ENCODE data around the gene GTF3C2.
"Not testable (repeated sequence)": the region's sequence is repeated elsewhere in the genome, so short reads cannot be mapped to it uniquely, and the experiment has no call there.

The GTF3C2 gene

GRCh38 chr2:27350106-27350693 is 6.4 kb downstream of the GTF3C2 start:
- no peak overlapping the region for H3K4me3 ChIP-seq (ENCODE audit: low read depth, low read length)
- peaks cover 7% of the 10 kb centered on the region for H3K36me3 ChIP-seq (ENCODE audit: control insufficient read depth, insufficient read depth, low read length)
- H3K27ac ChIP-seq (ENCODE audit: low read depth, low read length): no peak overlapping the region
- peaks cover 26% of the 10 kb centered on the region for H3K4me1 ChIP-seq (ENCODE audit: control insufficient read depth, insufficient read depth, low read length)
- H3K9me3 ChIP-seq (ENCODE audit: control insufficient read depth, insufficient read depth, low read depth, low read length): no peaks in the 10 kb centered on the region
- H3K27me3 ChIP-seq (ENCODE audit: control insufficient read depth, insufficient read depth, low read length): no peaks in the 10 kb centered on the region
- H3K9ac ChIP-seq (ENCODE audit: low read length): no peak overlapping the region

- Histone ChIP-seq H3K4me3 (ENCODE audit: low read depth, low read length) (no peak overlapping the region), H3K4me1 (ENCODE audit: control insufficient read depth, insufficient read depth, low read length) (peaks cover 8% of the 10 kb centered on the region), H3K36me3 (ENCODE audit: control insufficient read depth, insufficient read depth, low read length) (peaks cover 17% of the 10 kb centered on the region)
Observed at GRCh38 chr2:27347641-27348040, 8.9 kb downstream of the GTF3C2 start.

DNA sequence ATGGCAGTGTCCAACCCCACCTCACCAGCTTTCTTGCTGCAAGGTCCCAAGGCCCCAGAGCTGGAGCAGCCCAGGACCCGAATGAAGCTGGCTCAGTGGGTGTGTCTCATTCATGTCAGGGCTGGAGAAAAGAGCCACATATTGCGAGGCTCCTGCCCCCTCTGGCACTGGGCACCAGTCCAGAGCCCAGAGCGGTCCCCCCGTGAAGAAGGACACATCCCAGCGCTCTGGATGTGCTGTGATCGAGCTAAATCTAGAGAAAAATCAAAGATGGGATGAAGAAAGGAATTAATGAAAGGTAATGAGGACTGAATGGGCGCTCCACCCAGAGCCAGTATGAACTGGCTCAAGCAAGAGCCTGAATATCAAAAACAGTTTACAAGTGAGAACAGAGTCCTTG is 20.4 kb downstream of the GTF3C2 start:
- Histone ChIP-seq H3K4me3 (ENCODE audit: low read depth, low read length) (no peak overlapping the region), H3K4me1 (ENCODE audit: control insufficient read depth, insufficient read depth, low read length) (no peaks in the 10 kb centered on the region), H3K9me3 (ENCODE audit: control insufficient read depth, insufficient read depth, low read depth, low read length) (no peaks in the 10 kb centered on the region), H3K9ac (ENCODE audit: low read length) (no peak overlapping the region), H3K27ac (ENCODE audit: low read depth, low read length) (no peak overlapping the region), H3K36me3 (ENCODE audit: control insufficient read depth, insufficient read depth, low read length) (peaks cover 89% of the 10 kb centered on the region), H3K27me3 (ENCODE audit: control insufficient read depth, insufficient read depth, low read length) (no peaks in the 10 kb centered on the region)

More at GRCh38 chr2:27347641-27348040, 8.9 kb downstream of the GTF3C2 start:
- H3K9me3 ChIP-seq (ENCODE audit: control insufficient read depth, insufficient read depth, low read depth, low read length): no peaks in the 10 kb centered on the region
- no peak overlapping the region for H3K27ac ChIP-seq (ENCODE audit: low read depth, low read length)
- H3K27me3 ChIP-seq (ENCODE audit: control insufficient read depth, insufficient read depth, low read length): no peaks in the 10 kb centered on the region
- no peak overlapping the region for H3K9ac ChIP-seq (ENCODE audit: low read length)

- H3K9ac ChIP-seq (ENCODE audit: low read length): no peak overlapping the region
- H3K27ac ChIP-seq (ENCODE audit: low read depth, low read length): no peak overlapping the region
- H3K4me1 ChIP-seq (ENCODE audit: control insufficient read depth, insufficient read depth, low read length): no peaks in the 10 kb centered on the region
- H3K27me3 ChIP-seq (ENCODE audit: control insufficient read depth, insufficient read depth, low read length): no peaks in the 10 kb centered on the region
- no peaks in the 10 kb centered on the region for H3K9me3 ChIP-seq (ENCODE audit: control insufficient read depth, insufficient read depth, low read depth, low read length)
- peaks cover 88% of the 10 kb centered on the region for H3K36me3 ChIP-seq (ENCODE audit: control insufficient read depth, insufficient read depth, low read length)
- H3K4me3 ChIP-seq (ENCODE audit: low read depth, low read length): no peak overlapping the region
Observed at GRCh38 chr2:27335311-27335710, 21.3 kb downstream of the GTF3C2 start.

DNA sequence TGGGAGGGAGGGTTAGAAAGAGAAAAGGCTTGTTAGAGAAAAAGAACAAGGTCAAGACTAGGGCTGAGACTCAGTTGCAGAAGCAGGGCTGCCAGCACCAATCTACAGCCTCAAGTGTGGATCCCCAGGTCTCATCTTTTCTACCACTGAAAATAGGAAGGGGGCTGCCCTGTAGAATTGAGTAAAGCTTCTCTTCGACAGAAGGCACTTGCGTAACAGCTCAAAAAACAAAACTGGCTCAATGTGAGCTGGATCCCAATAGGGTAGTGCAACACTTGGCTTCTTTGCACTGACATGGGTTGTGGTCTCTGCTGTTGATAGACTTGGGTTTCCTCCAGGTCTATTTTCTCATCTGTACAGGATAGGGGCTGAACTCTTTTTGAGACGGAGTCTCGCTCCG is 31.8 kb downstream of the GTF3C2 start:
- Histone ChIP-seq H3K9ac (ENCODE audit: low read length) (no peak overlapping the region), H3K4me3 (ENCODE audit: low read depth, low read length) (no peak overlapping the region), H3K4me1 (ENCODE audit: control insufficient read depth, insufficient read depth, low read length) (peaks cover 15% of the 10 kb centered on the region), H3K27ac (ENCODE audit: low read depth, low read length) (no peak overlapping the region), H3K27me3 (ENCODE audit: control insufficient read depth, insufficient read depth, low read length) (no peaks in the 10 kb centered on the region), H3K36me3 (ENCODE audit: control insufficient read depth, insufficient read depth, low read length) (peaks cover 38% of the 10 kb centered on the region), H3K9me3 (ENCODE audit: control insufficient read depth, insufficient read depth, low read depth, low read length) (no peaks in the 10 kb centered on the region)

DNA sequence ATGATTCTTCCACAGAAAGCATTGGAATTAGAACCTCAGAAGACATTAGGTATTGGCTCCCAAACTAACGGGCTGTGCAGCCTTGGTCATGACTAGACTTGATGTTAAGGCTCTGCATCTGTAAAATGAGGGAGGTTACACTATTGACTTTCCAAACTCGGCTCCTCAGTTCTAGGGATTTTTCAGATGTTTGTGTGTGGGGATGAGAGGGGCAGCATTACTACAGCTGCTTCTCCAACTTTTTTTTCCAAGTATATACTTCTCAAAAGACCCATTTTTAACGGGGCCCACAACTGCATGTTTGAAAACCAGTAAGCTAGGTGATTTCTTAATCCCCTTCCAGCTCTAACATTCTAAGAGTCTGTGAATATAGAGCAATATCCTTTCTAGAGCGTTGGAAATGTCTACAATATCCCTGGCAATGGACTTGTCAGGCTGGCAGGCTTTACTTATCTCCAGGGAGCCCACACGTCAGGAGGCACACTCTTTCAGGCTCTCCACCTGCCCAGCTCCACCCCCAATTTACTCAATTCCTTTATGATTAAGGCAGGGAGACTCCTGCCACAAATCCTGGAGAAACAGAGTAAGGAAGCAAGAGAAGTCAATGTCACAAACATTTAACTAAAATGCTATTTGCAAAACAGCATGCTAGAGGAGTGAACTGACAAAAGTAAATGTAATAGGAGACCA is 32.8 kb downstream of the GTF3C2 start:
- no peaks in the 10 kb centered on the region for H3K9me3 ChIP-seq (ENCODE audit: control insufficient read depth, insufficient read depth, low read depth, low read length)
- peak overlapping the region; percentile 98 for H3K9ac ChIP-seq (ENCODE audit: low read length)
- peaks cover 29% of the 10 kb centered on the region for H3K36me3 ChIP-seq (ENCODE audit: control insufficient read depth, insufficient read depth, low read length)
- no peaks in the 10 kb centered on the region for H3K27me3 ChIP-seq (ENCODE audit: control insufficient read depth, insufficient read depth, low read length)
- H3K4me1 ChIP-seq (ENCODE audit: control insufficient read depth, insufficient read depth, low read length): peaks cover 15% of the 10 kb centered on the region
- H3K4me3 ChIP-seq (ENCODE audit: low read depth, low read length): peak overlapping the region; percentile 86
- H3K27ac ChIP-seq (ENCODE audit: low read depth, low read length): peak overlapping the region; percentile 91

GRCh38 chr2:27322766-27323595 is 33.6 kb downstream of the GTF3C2 start, which contains the start of gene MPV17:
Gene MPV17 (minus strand): TSS chr2:27323097. CDS start chr2:27322517, 580 bp downstream.
- H3K36me3 ChIP-seq (ENCODE audit: control insufficient read depth, insufficient read depth, low read length): peaks cover 21% of the 10 kb centered on the region
- peaks cover 15% of the 10 kb centered on the region for H3K4me1 ChIP-seq (ENCODE audit: control insufficient read depth, insufficient read depth, low read length)
- H3K9ac ChIP-seq (ENCODE audit: low read length): peak within 1 kb of the TSS; percentile 98
- peak within 1 kb of the TSS; percentile 91 for H3K27ac ChIP-seq (ENCODE audit: low read depth, low read length)
- no peaks in the 10 kb centered on the region for H3K27me3 ChIP-seq (ENCODE audit: control insufficient read depth, insufficient read depth, low read length)
- no peaks in the 10 kb centered on the region for H3K9me3 ChIP-seq (ENCODE audit: control insufficient read depth, insufficient read depth, low read depth, low read length)
- H3K4me3 ChIP-seq (ENCODE audit: low read depth, low read length): peak within 1 kb of the TSS; percentile 86

DNA sequence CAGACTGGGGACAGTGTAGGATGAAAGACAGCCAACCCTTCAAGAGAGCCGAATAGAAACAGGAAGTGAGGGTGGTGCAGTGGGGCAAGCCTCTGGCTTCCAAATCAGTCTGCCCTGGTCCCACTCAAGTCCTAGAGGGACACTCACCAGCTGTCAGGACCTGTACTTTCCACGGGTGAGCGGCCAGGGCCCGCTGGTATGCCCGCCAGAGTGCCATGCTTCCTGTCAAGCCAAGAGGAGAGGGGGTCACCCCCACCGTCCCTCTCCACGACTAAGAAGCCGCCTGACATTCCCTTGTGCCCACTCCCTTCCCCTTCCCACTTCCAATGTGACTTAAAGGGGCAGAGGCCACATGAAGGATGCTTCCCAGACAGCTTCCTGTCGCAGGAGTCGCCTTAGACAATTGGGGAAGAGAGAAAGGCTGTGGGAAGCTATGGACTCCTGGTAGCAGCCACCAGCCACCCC is 34.2 kb downstream of the GTF3C2 start:
- Histone ChIP-seq H3K4me1 (ENCODE audit: control insufficient read depth, insufficient read depth, low read length) (peaks cover 15% of the 10 kb centered on the region), H3K4me3 (ENCODE audit: low read depth, low read length) (peak overlapping the region; percentile 86), H3K27ac (ENCODE audit: low read depth, low read length) (peak overlapping the region; percentile 91), H3K9ac (ENCODE audit: low read length) (peak overlapping the region; percentile 98), H3K9me3 (ENCODE audit: control insufficient read depth, insufficient read depth, low read depth, low read length) (no peaks in the 10 kb centered on the region), H3K27me3 (ENCODE audit: control insufficient read depth, insufficient read depth, low read length) (no peaks in the 10 kb centered on the region), H3K36me3 (ENCODE audit: control insufficient read depth, insufficient read depth, low read length) (peaks cover 17% of the 10 kb centered on the region)

DNA sequence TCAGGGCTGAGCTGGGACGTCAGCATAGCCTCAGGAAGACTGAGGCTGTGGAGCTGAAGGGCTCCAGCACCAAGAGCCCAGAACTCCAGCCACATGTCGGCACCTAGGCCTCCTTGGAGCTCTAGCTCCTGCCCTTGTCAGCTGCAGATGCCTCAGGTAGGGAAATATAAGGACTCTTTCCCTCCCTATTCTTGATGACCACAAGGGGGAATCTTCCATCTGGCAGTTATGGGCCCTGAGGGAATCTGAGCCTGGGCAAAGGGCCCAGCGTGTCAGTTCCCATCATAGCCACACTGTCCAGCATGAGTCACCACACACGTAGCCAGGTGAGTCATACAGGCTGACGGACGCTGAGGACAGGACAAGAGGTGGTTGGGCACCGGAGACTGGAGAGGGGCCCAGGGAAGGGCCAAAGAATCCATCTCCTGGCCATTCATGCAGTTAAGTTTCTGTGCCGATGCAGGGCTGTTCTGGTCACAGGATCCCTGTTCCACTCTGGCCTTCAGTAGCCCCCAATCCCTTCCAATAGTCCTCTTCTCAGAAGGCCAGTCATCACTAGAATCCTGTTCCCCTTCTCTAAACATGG is 35.5 kb downstream of the GTF3C2 start:
- Histone ChIP-seq H3K9ac (ENCODE audit: low read length) (peak overlapping the region; percentile 20), H3K4me1 (ENCODE audit: control insufficient read depth, insufficient read depth, low read length) (peaks cover 18% of the 10 kb centered on the region), H3K9me3 (ENCODE audit: control insufficient read depth, insufficient read depth, low read depth, low read length) (no peaks in the 10 kb centered on the region), H3K27me3 (ENCODE audit: control insufficient read depth, insufficient read depth, low read length) (no peaks in the 10 kb centered on the region), H3K27ac (ENCODE audit: low read depth, low read length) (no peak overlapping the region), H3K4me3 (ENCODE audit: low read depth, low read length) (peak overlapping the region; percentile 10; the same call in 1 of the 2 replicates), H3K36me3 (ENCODE audit: control insufficient read depth, insufficient read depth, low read length) (peaks cover 5% of the 10 kb centered on the region)

DNA sequence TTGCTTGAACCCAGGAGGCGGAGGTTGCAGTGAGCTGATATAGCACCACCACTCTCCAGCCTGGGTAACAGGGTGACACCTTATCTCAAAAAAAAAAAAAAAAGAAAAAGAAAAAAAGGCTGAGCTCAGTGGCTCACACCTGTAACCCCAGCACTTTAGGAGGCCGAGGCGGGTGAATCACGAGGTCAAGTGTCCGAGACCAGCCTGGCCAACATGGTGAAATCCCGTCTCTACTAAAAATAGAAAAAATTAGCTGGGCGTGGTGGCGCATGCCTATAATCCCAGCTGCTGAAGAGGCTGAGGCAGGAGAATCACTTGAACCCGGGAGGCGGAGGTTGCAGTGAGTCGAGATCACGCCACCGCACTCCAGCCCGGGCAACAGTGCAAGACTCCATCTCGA is 36.7 kb downstream of the GTF3C2 start:
- H3K9me3 ChIP-seq (ENCODE audit: control insufficient read depth, insufficient read depth, low read depth, low read length); H3K4me3 ChIP-seq (ENCODE audit: low read depth, low read length); H3K27ac ChIP-seq (ENCODE audit: low read depth, low read length); H3K36me3 ChIP-seq (ENCODE audit: control insufficient read depth, insufficient read depth, low read length); H3K9ac ChIP-seq (ENCODE audit: low read length); H3K27me3 ChIP-seq (ENCODE audit: control insufficient read depth, insufficient read depth, low read length): not testable (repeated sequence)
- H3K4me1 ChIP-seq (ENCODE audit: control insufficient read depth, insufficient read depth, low read length): peaks cover 20% of the 10 kb centered on the region
